ENCODE measurements around the gene ACACA. TPM values are rescaled to one million over a fixed set of nuclear protein-coding genes. Genes with fewer than 3 reads are reported as not detected.

ACACA gene
- total and polyA plus RNA-seq, 2 donors (not counting 3 experiments of a cell fraction or from before 2014, with no cell fraction given): 55.3 to 124 TPM

- no peaks in the 10 kb centered on the region for H4K20me1 ChIP-seq (replicated peaks; ENCODE audit: control insufficient read depth, extremely low read depth, insufficient read depth, low read length)
- ChIA-PET POLR2A (no interaction called here), CTCF (interaction anchor here (0.6 to 3.7 kb wide), 2 partner anchors 17 to 20 kb away, joined by 3 to 14 read pairs; no protein-coding TSS in a partner anchor)
- TF ChIP-seq CTCF (IDR thresholded peaks at IDR 0.05; ENCODE audit: extremely low read depth in 1 of 2, insufficient read depth in 1 of 2, low read depth in 1 of 2, low read length in 2 of 2) (no peak), FOS (IDR thresholded peaks at IDR 0.05; ENCODE audit: borderline replicate concordance, insufficient read depth, low read length) (no peak), MAX (IDR thresholded peaks at IDR 0.05; ENCODE audit: insufficient read depth, insufficient read length) (no peak), JUN (IDR thresholded peaks at IDR 0.05; ENCODE audit: borderline replicate concordance, insufficient read depth, insufficient read length, low read depth) (no peak), GATA2 (IDR thresholded peaks at IDR 0.05; ENCODE audit: insufficient read depth, insufficient read length, low read depth, low read length) (no peak), POLR2A (IDR thresholded peaks at IDR 0.05; ENCODE audit: low read depth, low read length) (no peak), MYC (IDR thresholded peaks at IDR 0.05; ENCODE audit: low read depth, low read length) (no peak), POLR2AphosphoS5 (IDR thresholded peaks at IDR 0.05; ENCODE audit: insufficient read depth, low read depth, low read length) (no peak), EZH2 (IDR thresholded peaks at IDR 0.05; ENCODE audit: borderline replicate concordance, low read depth, low read length, severe bottlenecking) (no peak)
- no peaks in the 10 kb centered on the region for H3K9me1 ChIP-seq (replicated peaks; ENCODE audit: control insufficient read depth, extremely low read depth, insufficient read depth, low read length)
- no peak overlapping the region for H3K4me2 ChIP-seq (ENCODE audit: insufficient read depth, low read length)
- H3K4me1 ChIP-seq (ENCODE audit: control insufficient read depth, extremely low read depth, insufficient read depth, low read length): peaks cover 11% of the 10 kb centered on the region
- H3K9me3 ChIP-seq (replicated peaks; ENCODE audit: control insufficient read depth, insufficient read depth, low read length): no peaks in the 10 kb centered on the region
- H3K27ac ChIP-seq (ENCODE audit: insufficient read depth, low read depth, low read length): no peak overlapping the region
- H3K27me3 ChIP-seq (ENCODE audit: control insufficient read depth in 2 of 2, insufficient read depth in 2 of 2, low read length in 2 of 2): no peaks in the 10 kb centered on the region
- no peak overlapping the region for H2AFZ ChIP-seq (ENCODE audit: low read depth, low read length)
- no peak overlapping the region for H3K9ac ChIP-seq (replicated peaks; ENCODE audit: extremely low read depth, insufficient read depth, low read length)
- DNase-seq (ENCODE audit: low read depth, low spot score): no peak
- H3K36me3 ChIP-seq (ENCODE audit: control insufficient read depth in 2 of 2, extremely low read depth in 1 of 2, insufficient read depth in 2 of 2, low read length in 2 of 2): peaks cover 3 to 10% of the 10 kb centered on the region in 2 experiments
- dilution Hi-C loops (cut with MboI; ENCODE audit: extremely low pct_ligation_motif_present, low sequenced_read_pairs): no loop called here
- no peak overlapping the region for H3K4me3 ChIP-seq (replicated peaks in 1 of 3; ENCODE audit: insufficient read depth in 1 of 3, low read depth in 1 of 3, low read length in 3 of 3)
- intact Hi-C loops (cut with micrococcal nuclease): loop anchor here (5.0 kb wide), 1 partner anchor 116 kb away; no protein-coding TSS in a partner anchor
- no TSS peak for BruUV-seq (replicated peaks)
- no peaks in the 10 kb centered on the region for H3K79me2 ChIP-seq (ENCODE audit: control insufficient read depth, insufficient read depth, low read length)
- FAIRE-seq: no peak
Measured at GRCh38 chr17:37256627-37257026, 150.0 kb downstream of the ACACA start.

All from endothelial cell of umbilical vein (primary cell).